Adrenal gland (tissue), 12 donors: Measurements from ENCODE around the gene GSE1. TPM values are rescaled to one million over a fixed set of nuclear protein-coding genes. Genes with fewer than 3 reads are reported as not detected.

Experiments used
- DNase-seq, 7 donors: peaks; one replicate each; pipeline ENCODE4 v3.0.0-alpha.2; 2019 to 2020
- H3K27ac ChIP-seq, 5 donors: fragments of 200-600 bp; sonication (generic) in 4 of 5; 1 replicate in 3 of 5; 2 replicates in 2 of 5; pipeline versions ENCODE4 v1.5.1 to v1.8.0; 2016 to 2020; ENCODE audit warnings: mild to moderate bottlenecking in 1 of 5
- H3K27me3 ChIP-seq: fragments of 200-600 bp; 2 replicates; pipeline ENCODE4 v1.8.0; 2021
- H3K36me3 ChIP-seq, 2 donors: fragments of 200-600 bp; replicated peaks in 1 of 2; 1 replicate in 1 of 2; 2 replicates in 1 of 2; pipeline versions ENCODE4 v1.5.1 to v1.8.0; 2018 to 2022
- H3K4me1 ChIP-seq, 2 donors: fragments of 200-600 bp; replicated peaks in 1 of 2; 1 replicate in 1 of 2; 2 replicates in 1 of 2; pipeline versions ENCODE4 v1.5.1 to v1.8.0; 2018 to 2021
- H3K4me3 ChIP-seq, 4 donors: fragments of 200-600 bp; sonication (generic) in 3 of 4; one replicate each; pipeline ENCODE4 v1.5.1; 2016 to 2018
- H3K9me3 ChIP-seq, 3 donors: fragments of 200-600 bp; sonication (generic) in 1 of 3; replicated peaks in 1 of 3; 1 replicate in 2 of 3; 2 replicates in 1 of 3; pipeline versions ENCODE4 v1.5.1 to v1.8.0; 2016 to 2021
- CTCF ChIP-seq, 6 experiments: fragments of 450-650 bp in 4 of 6; fragments of 200-600 bp in 2 of 6; sonication (generic) in 1 of 6; IDR thresholded peaks; 1 replicate in 5 of 6; 2 replicates in 1 of 6; pipeline versions ENCODE4 v1.5.1 to v1.8.0; 2016 to 2021; ENCODE audit warnings: antibody characterized with exemption in 6 of 6, mild to moderate bottlenecking in 2 of 6, moderate library complexity in 1 of 6
- POLR2A ChIP-seq, 2 donors: fragments of 450-650 bp; IDR thresholded peaks; one replicate each; pipeline ENCODE4 v1.6.1; 2017; ENCODE audit warnings: antibody characterized with exemption in 2 of 2, mild to moderate bottlenecking in 2 of 2, moderate library complexity in 1 of 2
- WGBS, 4 donors: extraction: QIAGEN DNeasy Blood & Tissue Kit in 2 of 4; methylation state at CpG; one replicate each; pipeline versions ENCODE4 v1.1.5 to v1.1.7; 2013 to 2017; 5-methylcytosine and 5-hydroxymethylcytosine counted together
- intact Hi-C, 2 donors: fragments of 100-400 bp; cut with DNase I; formaldehyde crosslinking; loops; one replicate each; pipeline versions ENCODE4 v1.14.1 to v1.15.0; 2022 to 2023
- polyA plus RNA-seq, 3 donors: library from polyadenylated mRNA; stranded (reverse); fragments of 200-250 nt in 2 of 3; fragments of 350-450 nt in 1 of 3; fragmentation: Illumina TruSeq in 1 of 3; extraction: RNeasy Lipid Tissue Mini Kit (QIAGEN cat#74804) in 1 of 3; gene quantifications; one replicate each; pipeline ENCODE4 v1.2.3, GENCODE V29; 2013 to 2014
- total RNA-seq, 9 donors: library from RNA; depleted of rRNA in 4 of 9; stranded (reverse); fragments of >200 nt in 4 of 9; fragments of 120-200 nt in 1 of 9; fragmentation: NEBNext Ultra II Directional in 1 of 9; extraction: Animal tissue kit (Norgen Biotek cat#: 25700) in 1 of 9; gene quantifications; one replicate each; pipeline versions ENCODE4 v1.1.0 to v1.2.4, GENCODE V29; 2013 to 2023
- donor health status: healthy with polysubstance abuse.
- donor health status: Bipolar disorder and iron deficiency.
- donor health status: DM: yes; HTN: yes; CAD: no.
- donor health status: DM: no; HTN: no; CAD: no.
- donor health status: DM: no; HTN: no; CAD: no.
- donor health status: DM: yes; HTN: yes; CAD: no.

GSE1 gene
- total and polyA plus RNA-seq, 12 donors, result 7.8 to 99.9 (median 64.8) TPM

GRCh38 chr16:85687651-85688471 lies 74.7 kb downstream of the GSE1 start:
- Histone ChIP-seq H3K4me1 (peaks cover 4 to 12% of the 10 kb centered on the region in 2 donors), H3K27ac (no peak overlapping the region), H3K4me3 (peak overlapping the region in 2 of 4 donors; percentile 40 to 67), H3K36me3 (no peaks in the 10 kb centered on the region), H3K27me3 (no peaks in the 10 kb centered on the region), H3K9me3 (no peaks in the 10 kb centered on the region)
- 80 to 84% (median 81%) methylated on average over 44 to 49 of the region's 49 CpGs for WGBS, 4 donors
- TF ChIP-seq CTCF (IDR thresholded peaks at IDR 0.05), result no peak
- no peak for TF ChIP-seq POLR2A (IDR thresholded peaks at IDR 0.05)
- DNase-seq, result no peak
- intact Hi-C loops, result no loop called here

GRCh38 chr16:85688586-85689284 lies 75.6 kb downstream of the GSE1 start, which contains the start of gene GINS2:
TSS of gene GINS2 (minus strand) at chr16:85688954. CDS start at chr16:85688898, 56 bp downstream.
- TF ChIP-seq POLR2A (IDR thresholded peaks at IDR 0.05) (no peak), CTCF (IDR thresholded peaks at IDR 0.05) (no peak)
- Histone ChIP-seq H3K36me3 (no peaks in the 10 kb centered on the region), H3K9me3 (no peaks in the 10 kb centered on the region), H3K27me3 (no peaks in the 10 kb centered on the region), H3K4me3 (peak within 1 kb of the TSS in 3 of 4 donors; percentile 18 to 67 (median 40)), H3K4me1 (peaks cover 4 to 12% of the 10 kb centered on the region in 2 donors), H3K27ac (no peak within 1 kb of the TSS)
- 1 to 6% (median 3%) methylated on average over 23 to 86 of the region's 86 CpGs for WGBS, 4 donors
- intact Hi-C loops, result no loop called here
- DNase-seq, result peak; percentile 89 to 95 (median 92)

- WGBS, 4 donors, result 40 to 45% (median 43%) methylated on average over 24 to 27 of the region's 27 CpGs
- no peaks in the 10 kb centered on the region for H3K36me3 ChIP-seq
Observed at GRCh38 chr16:85689285-85689949, 76.3 kb downstream of the GSE1 start.

More at GRCh38 chr16:85689285-85689949, 76.3 kb downstream of the GSE1 start:
- DNase-seq, result no peak
- intact Hi-C loops, result no loop called here
- no peak for TF ChIP-seq POLR2A (IDR thresholded peaks at IDR 0.05)
- TF ChIP-seq CTCF (IDR thresholded peaks at IDR 0.05), result no peak
- H3K9me3 ChIP-seq, result no peaks in the 10 kb centered on the region
- peaks cover 4 to 12% of the 10 kb centered on the region in 2 donors for H3K4me1 ChIP-seq
- H3K27ac ChIP-seq, result no peak overlapping the region
- no peaks in the 10 kb centered on the region for H3K27me3 ChIP-seq
- H3K4me3 ChIP-seq, result peak overlapping the region in 2 of 4 donors; percentile 40 to 67
